GM23338 (cell line): ENCODE results near the gene CD244. TPM values are rescaled to one million over a fixed set of nuclear protein-coding genes. Genes with fewer than 3 reads are reported as not detected.

Source experiments
- ATAC-seq: fragments of 200-7000 bp; cut with Tn5 transposase; 3 replicates; pipeline ENCODE4 v1.9.1; 2020
- DNase-seq: peaks from one replicate; pipeline ENCODE4 v3.0.0-alpha.2; 2015; ENCODE audit warnings: low spot score
- H2AFZ ChIP-seq: fragments of 200-600 bp; sonication (generic); 2 replicates; pipeline ENCODE4 v1.8.0; 2016; ENCODE audit warnings: antibody characterized with exemption, mild to moderate bottlenecking, moderate library complexity
- H3F3A ChIP-seq: fragments of 200-600 bp; sonication (generic); replicated peaks from 2 replicates; pipeline ENCODE4 v1.8.0; 2017; ENCODE audit warnings: antibody characterized with exemption, mixed run types, low read depth
- H3K27ac ChIP-seq: fragments of 200-600 bp; sonication (generic); 2 replicates; pipeline ENCODE4 v1.6.1; 2016; ENCODE audit warnings: low read depth
- H3K27me3 ChIP-seq: fragments of 200-600 bp; sonication (generic); 2 replicates; pipeline ENCODE4 v1.8.0; 2016; ENCODE audit warnings: mild to moderate bottlenecking, mixed run types, moderate library complexity; ENCODE audit not compliant: insufficient read depth
- H3K36me3 ChIP-seq: fragments of 200-600 bp; sonication (generic); 2 replicates; pipeline ENCODE4 v1.8.0; 2016; ENCODE audit warnings: mild to moderate bottlenecking; ENCODE audit not compliant: insufficient read depth
- H3K4me1 ChIP-seq: fragments of 200-600 bp; sonication (generic); 2 replicates; pipeline ENCODE4 v1.8.0; 2016; ENCODE audit warnings: mild to moderate bottlenecking, moderate library complexity; ENCODE audit not compliant: insufficient read depth
- H3K4me2 ChIP-seq: fragments of 200-600 bp; sonication (generic); 2 replicates; pipeline ENCODE4 v1.7.1; 2017; ENCODE audit warnings: mixed run types
- H3K4me3 ChIP-seq: fragments of 200-600 bp; sonication (generic); 2 replicates; pipeline ENCODE4 v1.6.1; 2016; ENCODE audit warnings: mixed run types
- H3K79me2 ChIP-seq: fragments of 200-600 bp; sonication (generic); replicated peaks from 2 replicates; pipeline ENCODE4 v1.8.0; 2017; ENCODE audit warnings: mild to moderate bottlenecking; ENCODE audit not compliant: insufficient read depth
- H3K9me2 ChIP-seq: fragments of 200-600 bp; sonication (generic); 2 replicates; pipeline ENCODE4 v1.8.0; 2017; ENCODE audit not compliant: insufficient read depth
- H4K20me1 ChIP-seq: fragments of 200-600 bp; sonication (generic); replicated peaks from 2 replicates; pipeline ENCODE4 v1.8.0; 2017; ENCODE audit warnings: mild to moderate bottlenecking; ENCODE audit not compliant: insufficient read depth
- H3K27ac Mint-ChIP-seq: 2 replicates; pipeline ENCODE4 v1.8.0; 2020; ENCODE audit warnings: inconsistent platforms, mild to moderate bottlenecking, moderate library complexity, mixed read lengths
- H3K27me3 Mint-ChIP-seq: 3 replicates; pipeline ENCODE4 v1.8.0; 2022; ENCODE audit warnings: low read depth, mild to moderate bottlenecking, moderate library complexity, mixed read lengths, inconsistent platforms; ENCODE audit not compliant: insufficient read depth, poor library complexity
- H3K36me3 Mint-ChIP-seq: 3 replicates; pipeline ENCODE4 v1.8.0; 2021; ENCODE audit warnings: low read depth, mild to moderate bottlenecking, inconsistent platforms, moderate library complexity, mixed read lengths
- H3K4me1 Mint-ChIP-seq: 3 replicates; pipeline ENCODE4 v1.8.0; 2020; ENCODE audit warnings: mild to moderate bottlenecking, inconsistent platforms, mixed read lengths
- H3K4me3 Mint-ChIP-seq: 3 replicates; pipeline ENCODE4 v1.8.0; 2021; ENCODE audit warnings: moderate library complexity, mild to moderate bottlenecking, inconsistent platforms, mixed read lengths
- H3K9me3 Mint-ChIP-seq: 3 replicates; pipeline ENCODE4 v1.8.0; 2020; ENCODE audit warnings: moderate library complexity, mild to moderate bottlenecking, inconsistent platforms, mixed read lengths
- CREB1 ChIP-seq: fragments of 250-450 bp; sonication (Bioruptor Pico); IDR thresholded peaks from 2 replicates; pipeline ENCODE4 v1.5.0; 2020; ENCODE audit warnings: low read depth, mild to moderate bottlenecking, moderate library complexity
- ZNF331 ChIP-seq: fragments of 250-450 bp; sonication (Bioruptor Pico); IDR thresholded peaks from 2 replicates; pipeline ENCODE4 v1.5.0; 2020; ENCODE audit warnings: low read depth, mild to moderate bottlenecking, moderate library complexity
- polyA plus RNA-seq: library from polyadenylated mRNA; unstranded; fragments of >200 nt; fragmentation: Nextera tagmentation; extraction: Ambion mirVana; gene quantifications from 2 replicates; pipeline ENCODE4 v1.2.1, GENCODE V29; 2016
- total RNA-seq: library from RNA; depleted of rRNA; stranded (reverse); fragments of >200 nt; shearing (Covaris generic); gene quantifications from 2 replicates; pipeline ENCODE4 v1.2.3, GENCODE V29; 2014
- TF ChIP-seq, protein P1 (sequence below): fragments of 250-450 bp; sonication (Bioruptor Pico); IDR thresholded peaks from 2 replicates; pipeline ENCODE4 v1.5.0; 2020; ENCODE audit warnings: mild to moderate bottlenecking, moderate library complexity
- TF ChIP-seq, protein P2 (sequence below): IDR thresholded peaks from 2 replicates; pipeline ENCODE4 v1.6.1; 2016; ENCODE audit warnings: antibody characterized with exemption

Gene CD244
- total and polyA plus RNA-seq, 2 experiments from 2014 or later = not detected

DNA sequence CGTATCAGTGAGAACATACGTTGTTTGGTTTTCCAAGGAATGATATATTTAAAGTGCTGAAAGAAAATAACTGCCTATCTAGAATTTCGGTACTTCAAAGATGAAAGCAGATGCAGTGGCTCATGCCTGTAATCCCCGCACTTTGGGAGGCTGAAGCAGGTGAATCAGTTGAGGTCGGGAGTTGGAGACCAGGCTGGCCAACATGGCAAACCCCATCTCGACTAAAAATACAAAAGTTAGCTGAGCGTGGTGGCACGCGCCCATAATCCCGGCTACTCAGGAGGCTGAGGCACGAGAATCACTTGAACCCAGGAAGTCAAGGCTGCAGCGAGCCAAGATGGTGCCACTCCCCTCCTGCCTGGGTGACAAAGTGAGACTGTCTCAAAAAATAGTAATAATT, 16.4 kb downstream of the CD244 start (continued):
- no peak for TF ChIP-seq CREB1 (CRISPR knock-in tag)
- TF ChIP-seq, protein P1, sequence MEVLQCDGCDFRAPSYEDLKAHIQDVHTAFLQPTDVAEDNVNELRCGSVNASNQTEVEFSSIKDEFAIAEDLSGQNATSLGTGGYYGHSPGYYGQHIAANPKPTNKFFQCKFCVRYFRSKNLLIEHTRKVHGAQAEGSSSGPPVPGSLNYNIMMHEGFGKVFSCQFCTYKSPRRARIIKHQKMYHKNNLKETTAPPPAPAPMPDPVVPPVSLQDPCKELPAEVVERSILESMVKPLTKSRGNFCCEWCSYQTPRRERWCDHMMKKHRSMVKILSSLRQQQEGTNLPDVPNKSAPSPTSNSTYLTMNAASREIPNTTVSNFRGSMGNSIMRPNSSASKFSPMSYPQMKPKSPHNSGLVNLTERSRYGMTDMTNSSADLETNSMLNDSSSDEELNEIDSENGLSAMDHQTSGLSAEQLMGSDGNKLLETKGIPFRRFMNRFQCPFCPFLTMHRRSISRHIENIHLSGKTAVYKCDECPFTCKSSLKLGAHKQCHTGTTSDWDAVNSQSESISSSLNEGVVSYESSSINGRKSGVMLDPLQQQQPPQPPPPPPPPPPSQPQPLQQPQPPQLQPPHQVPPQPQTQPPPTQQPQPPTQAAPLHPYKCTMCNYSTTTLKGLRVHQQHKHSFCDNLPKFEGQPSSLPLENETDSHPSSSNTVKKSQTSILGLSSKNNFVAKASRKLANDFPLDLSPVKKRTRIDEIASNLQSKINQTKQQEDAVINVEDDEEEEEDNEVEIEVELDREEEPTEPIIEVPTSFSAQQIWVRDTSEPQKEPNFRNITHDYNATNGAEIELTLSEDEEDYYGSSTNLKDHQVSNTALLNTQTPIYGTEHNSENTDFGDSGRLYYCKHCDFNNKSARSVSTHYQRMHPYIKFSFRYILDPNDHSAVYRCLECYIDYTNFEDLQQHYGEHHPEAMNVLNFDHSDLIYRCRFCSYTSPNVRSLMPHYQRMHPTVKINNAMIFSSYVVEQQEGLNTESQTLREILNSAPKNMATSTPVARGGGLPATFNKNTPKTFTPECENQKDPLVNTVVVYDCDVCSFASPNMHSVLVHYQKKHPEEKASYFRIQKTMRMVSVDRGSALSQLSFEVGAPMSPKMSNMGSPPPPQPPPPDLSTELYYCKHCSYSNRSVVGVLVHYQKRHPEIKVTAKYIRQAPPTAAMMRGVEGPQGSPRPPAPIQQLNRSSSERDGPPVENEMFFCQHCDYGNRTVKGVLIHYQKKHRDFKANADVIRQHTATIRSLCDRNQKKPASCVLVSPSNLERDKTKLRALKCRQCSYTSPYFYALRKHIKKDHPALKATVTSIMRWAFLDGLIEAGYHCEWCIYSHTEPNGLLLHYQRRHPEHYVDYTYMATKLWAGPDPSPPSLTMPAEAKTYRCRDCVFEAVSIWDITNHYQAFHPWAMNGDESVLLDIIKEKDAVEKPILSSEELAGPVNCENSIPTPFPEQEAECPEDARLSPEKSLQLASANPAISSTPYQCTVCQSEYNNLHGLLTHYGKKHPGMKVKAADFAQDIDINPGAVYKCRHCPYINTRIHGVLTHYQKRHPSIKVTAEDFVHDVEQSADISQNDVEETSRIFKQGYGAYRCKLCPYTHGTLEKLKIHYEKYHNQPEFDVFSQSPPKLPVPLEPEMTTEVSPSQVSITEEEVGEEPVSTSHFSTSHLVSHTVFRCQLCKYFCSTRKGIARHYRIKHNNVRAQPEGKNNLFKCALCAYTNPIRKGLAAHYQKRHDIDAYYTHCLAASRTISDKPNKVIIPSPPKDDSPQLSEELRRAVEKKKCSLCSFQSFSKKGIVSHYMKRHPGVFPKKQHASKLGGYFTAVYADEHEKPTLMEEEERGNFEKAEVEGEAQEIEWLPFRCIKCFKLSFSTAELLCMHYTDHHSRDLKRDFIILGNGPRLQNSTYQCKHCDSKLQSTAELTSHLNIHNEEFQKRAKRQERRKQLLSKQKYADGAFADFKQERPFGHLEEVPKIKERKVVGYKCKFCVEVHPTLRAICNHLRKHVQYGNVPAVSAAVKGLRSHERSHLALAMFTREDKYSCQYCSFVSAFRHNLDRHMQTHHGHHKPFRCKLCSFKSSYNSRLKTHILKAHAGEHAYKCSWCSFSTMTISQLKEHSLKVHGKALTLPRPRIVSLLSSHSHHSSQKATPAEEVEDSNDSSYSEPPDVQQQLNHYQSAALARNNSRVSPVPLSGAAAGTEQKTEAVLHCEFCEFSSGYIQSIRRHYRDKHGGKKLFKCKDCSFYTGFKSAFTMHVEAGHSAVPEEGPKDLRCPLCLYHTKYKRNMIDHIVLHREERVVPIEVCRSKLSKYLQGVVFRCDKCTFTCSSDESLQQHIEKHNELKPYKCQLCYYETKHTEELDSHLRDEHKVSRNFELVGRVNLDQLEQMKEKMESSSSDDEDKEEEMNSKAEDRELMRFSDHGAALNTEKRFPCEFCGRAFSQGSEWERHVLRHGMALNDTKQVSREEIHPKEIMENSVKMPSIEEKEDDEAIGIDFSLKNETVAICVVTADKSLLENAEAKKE (CRISPR knock-in tag) = no peak
- TF ChIP-seq, protein P2, sequence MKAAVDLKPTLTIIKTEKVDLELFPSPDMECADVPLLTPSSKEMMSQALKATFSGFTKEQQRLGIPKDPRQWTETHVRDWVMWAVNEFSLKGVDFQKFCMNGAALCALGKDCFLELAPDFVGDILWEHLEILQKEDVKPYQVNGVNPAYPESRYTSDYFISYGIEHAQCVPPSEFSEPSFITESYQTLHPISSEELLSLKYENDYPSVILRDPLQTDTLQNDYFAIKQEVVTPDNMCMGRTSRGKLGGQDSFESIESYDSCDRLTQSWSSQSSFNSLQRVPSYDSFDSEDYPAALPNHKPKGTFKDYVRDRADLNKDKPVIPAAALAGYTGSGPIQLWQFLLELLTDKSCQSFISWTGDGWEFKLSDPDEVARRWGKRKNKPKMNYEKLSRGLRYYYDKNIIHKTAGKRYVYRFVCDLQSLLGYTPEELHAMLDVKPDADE = no peak

DNA sequence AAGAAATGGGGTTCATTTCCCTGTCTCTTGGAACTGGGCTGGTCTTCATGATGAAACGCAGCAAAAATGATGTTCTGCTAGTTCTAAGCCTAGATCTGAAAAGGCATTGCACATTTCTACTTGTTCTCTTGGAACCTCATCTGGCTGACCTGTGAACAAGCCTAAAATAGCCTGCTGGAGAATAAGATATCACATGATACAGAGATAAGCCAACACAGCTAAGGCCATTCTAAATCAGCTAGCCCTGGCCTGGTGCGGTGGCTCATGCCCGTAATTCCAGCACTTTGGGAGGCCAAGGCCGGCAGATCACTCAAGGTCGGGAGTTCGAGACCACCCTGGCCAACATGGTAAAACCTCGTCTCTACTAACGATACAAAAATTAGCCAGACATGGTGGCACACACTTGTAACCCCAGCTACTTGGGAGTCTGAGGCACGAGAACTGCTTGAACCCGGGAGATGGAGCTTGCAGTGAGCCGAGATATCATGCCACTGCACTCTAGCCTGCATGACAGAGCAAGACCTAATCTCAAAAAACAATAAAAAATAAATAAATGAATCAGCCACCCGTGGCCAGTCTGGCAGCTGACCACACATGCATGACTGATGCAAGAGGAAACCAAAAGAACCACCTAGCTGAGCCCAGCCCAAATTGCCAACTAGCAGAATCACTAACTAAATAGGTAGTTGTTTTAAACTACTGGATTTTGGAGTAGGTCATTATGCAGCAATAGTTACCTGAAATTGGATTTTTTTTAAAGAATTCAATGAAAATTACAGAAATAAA, 18.0 kb downstream of the CD244 start:
- Histone ChIP-seq H3K36me3 (no peaks in the 10 kb centered on the region), H3F3A (no peaks in the 10 kb centered on the region), H3K9me2 (peaks cover 5% of the 10 kb centered on the region), H3K27me3 (no peaks in the 10 kb centered on the region), H2AFZ (no peak overlapping the region; the same call in 1 of the 2 replicates), H3K4me2 (no peak overlapping the region), H3K4me3 (no peak overlapping the region), H3K4me1 (no peaks in the 10 kb centered on the region), H4K20me1 (no peaks in the 10 kb centered on the region), H3K27ac (no peak overlapping the region), H3K79me2 (no peaks in the 10 kb centered on the region)
- no peaks in the 10 kb centered on the region for H3K9me3 Mint-ChIP-seq
- H3K4me3 Mint-ChIP-seq = no peak overlapping the region
- TF ChIP-seq ZNF331 (CRISPR knock-in tag) = peak; percentile 73
- no peak for TF ChIP-seq CREB1 (CRISPR knock-in tag)
- H3K4me1 Mint-ChIP-seq = no peaks in the 10 kb centered on the region
- ATAC-seq (no peak), DNase-seq (no peak)
- peaks cover 3% of the 10 kb centered on the region for H3K27me3 Mint-ChIP-seq
- H3K36me3 Mint-ChIP-seq = no peaks in the 10 kb centered on the region
- H3K27ac Mint-ChIP-seq = no peak overlapping the region
